Osteoblast (primary cell): ENCODE results near the gene PLSCR4. TPM values are rescaled to one million over a fixed set of nuclear protein-coding genes. Genes with fewer than 3 reads are reported as not detected.

Experiments used
- DNase-seq: peaks from one replicate; pipeline ENCODE4 v3.0.0; 2011; ENCODE audit warnings: low spot score, mixed read lengths; ENCODE audit not compliant: insufficient read length; ENCODE audit errors: missing footprints
- H2AFZ ChIP-seq: 2 replicates; pipeline ENCODE4 v1.6.0; 2011; ENCODE audit warnings: mild to moderate bottlenecking, low read length
- H3K27ac ChIP-seq: 2 replicates; pipeline ENCODE4 v1.5.1; 2011; ENCODE audit warnings: mild to moderate bottlenecking, low read depth, low read length, moderate library complexity
- H3K27me3 ChIP-seq: 2 replicates; pipeline ENCODE4 v1.6.0; 2012; ENCODE audit warnings: mild to moderate bottlenecking, control low read depth, inconsistent platforms, low read length, moderate library complexity; ENCODE audit not compliant: insufficient read depth
- H3K36me3 ChIP-seq: 2 replicates; pipeline ENCODE4 v1.5.1; 2011; ENCODE audit warnings: mild to moderate bottlenecking, low read length, control low read depth, moderate library complexity; ENCODE audit not compliant: insufficient read depth
- H3K4me1 ChIP-seq: 2 replicates; pipeline ENCODE4 v1.5.1; 2011; ENCODE audit warnings: mild to moderate bottlenecking, low read length, control low read depth, moderate library complexity; ENCODE audit not compliant: insufficient read depth
- H3K4me2 ChIP-seq: 2 replicates; pipeline ENCODE4 v1.6.0; 2011; ENCODE audit warnings: mild to moderate bottlenecking, low read length; ENCODE audit not compliant: insufficient read depth
- H3K4me3 ChIP-seq: fragments of 200-600 bp; sonication (generic); 3 replicates; pipeline ENCODE4 v1.5.1; 2012; ENCODE audit warnings: mild to moderate bottlenecking, low read length, inconsistent platforms; ENCODE audit not compliant: insufficient read depth
- H3K79me2 ChIP-seq: 2 replicates; pipeline ENCODE4 v1.6.0; 2012; ENCODE audit warnings: mild to moderate bottlenecking, low read length, control low read depth, inconsistent platforms; ENCODE audit not compliant: insufficient read depth
- H3K9me3 ChIP-seq: 2 replicates; pipeline ENCODE4 v1.5.1; 2011; ENCODE audit warnings: low read depth, low read length, control low read depth
- H4K20me1 ChIP-seq: 2 replicates; pipeline ENCODE4 v1.6.0; 2012; ENCODE audit warnings: mild to moderate bottlenecking, low read length, control low read depth; ENCODE audit not compliant: insufficient read depth
- total RNA-seq: library from RNA; depleted of rRNA; stranded (reverse); fragments of >200 nt; gene quantifications from 2 replicates; pipeline ENCODE4 v1.2.3, GENCODE V29; 2012
- TF ChIP-seq, protein P1 (sequence below): IDR thresholded peaks from 2 replicates; pipeline ENCODE4 v1.5.1; 2011; ENCODE audit warnings: mild to moderate bottlenecking, low read depth, low read length, moderate library complexity; ENCODE audit errors: extremely low read depth

The PLSCR4 gene
- total RNA-seq, 1 donor, result 54.6 TPM

DNA sequence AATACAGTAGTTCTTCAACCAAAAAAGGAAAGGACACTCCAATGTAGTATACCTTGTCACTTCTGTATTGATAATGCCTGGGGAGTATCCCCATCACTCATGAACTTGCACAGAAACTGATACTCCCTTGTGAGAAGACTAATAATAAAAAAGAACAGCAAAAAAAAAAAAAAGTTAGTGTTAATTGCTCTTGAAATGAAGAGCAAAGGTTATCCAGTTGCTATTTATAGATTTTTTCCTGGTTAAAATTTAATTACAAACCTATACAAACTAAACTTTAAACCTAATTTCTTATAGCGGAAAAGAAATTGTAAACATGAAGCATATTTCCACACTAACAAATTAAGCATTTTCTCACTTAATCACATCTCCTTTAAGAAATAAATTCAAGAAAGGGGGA, 96.6 kb downstream of the PLSCR4 start:
- H3K4me1 ChIP-seq, result peaks cover 56% of the 10 kb centered on the region

DNA sequence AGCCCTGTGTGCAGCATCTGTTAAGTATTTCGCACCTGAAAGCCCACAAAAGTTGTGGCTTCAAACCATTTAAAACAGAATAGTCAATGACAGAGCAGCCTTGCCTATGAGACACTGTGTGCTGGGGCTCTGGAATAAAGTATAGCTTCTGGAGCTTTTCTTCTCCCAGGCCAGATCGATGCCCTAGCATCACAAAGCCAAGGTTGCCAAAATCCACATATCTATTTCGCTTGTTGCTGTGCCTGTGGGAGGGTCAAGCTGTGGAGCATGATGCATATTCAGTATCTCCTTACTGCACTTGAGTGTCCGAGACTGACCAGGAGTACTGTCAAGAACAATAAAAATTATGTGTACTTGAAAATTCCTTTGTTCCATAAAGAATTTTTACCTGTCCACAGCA, 97.5 kb downstream of the PLSCR4 start:
- Histone ChIP-seq H3K4me1 (peaks cover 58% of the 10 kb centered on the region), H3K4me2 (peak overlapping the region; percentile 41), H3K36me3 (peaks cover 46% of the 10 kb centered on the region), H3K9me3 (no peaks in the 10 kb centered on the region), H3K27me3 (no peaks in the 10 kb centered on the region), H4K20me1 (peaks cover 62% of the 10 kb centered on the region), H3K79me2 (peaks cover 98% of the 10 kb centered on the region), H2AFZ (no peak overlapping the region), H3K4me3 (no peak overlapping the region), H3K27ac (peak overlapping the region; percentile 20)
- peak; percentile 29 for DNase-seq
- TF ChIP-seq, protein P1, sequence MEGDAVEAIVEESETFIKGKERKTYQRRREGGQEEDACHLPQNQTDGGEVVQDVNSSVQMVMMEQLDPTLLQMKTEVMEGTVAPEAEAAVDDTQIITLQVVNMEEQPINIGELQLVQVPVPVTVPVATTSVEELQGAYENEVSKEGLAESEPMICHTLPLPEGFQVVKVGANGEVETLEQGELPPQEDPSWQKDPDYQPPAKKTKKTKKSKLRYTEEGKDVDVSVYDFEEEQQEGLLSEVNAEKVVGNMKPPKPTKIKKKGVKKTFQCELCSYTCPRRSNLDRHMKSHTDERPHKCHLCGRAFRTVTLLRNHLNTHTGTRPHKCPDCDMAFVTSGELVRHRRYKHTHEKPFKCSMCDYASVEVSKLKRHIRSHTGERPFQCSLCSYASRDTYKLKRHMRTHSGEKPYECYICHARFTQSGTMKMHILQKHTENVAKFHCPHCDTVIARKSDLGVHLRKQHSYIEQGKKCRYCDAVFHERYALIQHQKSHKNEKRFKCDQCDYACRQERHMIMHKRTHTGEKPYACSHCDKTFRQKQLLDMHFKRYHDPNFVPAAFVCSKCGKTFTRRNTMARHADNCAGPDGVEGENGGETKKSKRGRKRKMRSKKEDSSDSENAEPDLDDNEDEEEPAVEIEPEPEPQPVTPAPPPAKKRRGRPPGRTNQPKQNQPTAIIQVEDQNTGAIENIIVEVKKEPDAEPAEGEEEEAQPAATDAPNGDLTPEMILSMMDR, result no peak

More for the DNA sequence above, 96.6 kb downstream of the PLSCR4 start:
- DNase-seq, result no peak
- H3K79me2 ChIP-seq, result peaks cover 98% of the 10 kb centered on the region
- H3K36me3 ChIP-seq, result peaks cover 46% of the 10 kb centered on the region
- H3K4me2 ChIP-seq, result peak overlapping the region; percentile 4
- H4K20me1 ChIP-seq, result peaks cover 62% of the 10 kb centered on the region
- H3K27me3 ChIP-seq, result no peaks in the 10 kb centered on the region
- H3K4me3 ChIP-seq, result no peak overlapping the region
- H3K9me3 ChIP-seq, result no peaks in the 10 kb centered on the region
- no peak overlapping the region for H2AFZ ChIP-seq
- TF ChIP-seq, protein P1, result no peak
- no peak overlapping the region for H3K27ac ChIP-seq

DNA sequence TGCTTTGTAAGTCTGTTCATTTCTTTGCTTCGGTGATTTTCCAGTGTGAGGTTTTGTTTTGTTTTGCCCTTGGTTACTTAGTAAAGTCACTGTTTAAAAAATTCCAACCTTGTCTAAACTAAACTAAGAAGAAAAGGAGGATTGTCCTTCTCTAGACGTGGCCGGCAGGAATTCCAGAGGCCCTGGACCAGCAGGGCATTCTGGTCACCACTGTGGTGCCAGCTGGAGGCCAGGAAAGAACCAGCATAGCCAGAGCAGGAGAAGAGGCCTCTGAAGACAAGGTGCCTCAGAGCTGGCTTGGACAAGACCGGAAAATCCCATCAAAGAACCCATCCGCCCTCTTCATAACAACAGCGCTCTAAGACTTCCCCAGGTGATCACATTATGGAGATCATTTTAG, 98.1 kb downstream of the PLSCR4 start:
- no peak overlapping the region for H3K4me3 ChIP-seq
- no peak overlapping the region for H2AFZ ChIP-seq
- H3K27ac ChIP-seq, result peak overlapping the region; percentile 35
- H3K4me1 ChIP-seq, result peaks cover 56% of the 10 kb centered on the region
- peaks cover 45% of the 10 kb centered on the region for H3K36me3 ChIP-seq
- H3K9me3 ChIP-seq, result no peaks in the 10 kb centered on the region
- peaks cover 61% of the 10 kb centered on the region for H4K20me1 ChIP-seq
- TF ChIP-seq, protein P1, result no peak
- no peaks in the 10 kb centered on the region for H3K27me3 ChIP-seq
- no peak for DNase-seq
- H3K4me2 ChIP-seq, result peak overlapping the region; percentile 41
- H3K79me2 ChIP-seq, result peaks cover 98% of the 10 kb centered on the region

DNA sequence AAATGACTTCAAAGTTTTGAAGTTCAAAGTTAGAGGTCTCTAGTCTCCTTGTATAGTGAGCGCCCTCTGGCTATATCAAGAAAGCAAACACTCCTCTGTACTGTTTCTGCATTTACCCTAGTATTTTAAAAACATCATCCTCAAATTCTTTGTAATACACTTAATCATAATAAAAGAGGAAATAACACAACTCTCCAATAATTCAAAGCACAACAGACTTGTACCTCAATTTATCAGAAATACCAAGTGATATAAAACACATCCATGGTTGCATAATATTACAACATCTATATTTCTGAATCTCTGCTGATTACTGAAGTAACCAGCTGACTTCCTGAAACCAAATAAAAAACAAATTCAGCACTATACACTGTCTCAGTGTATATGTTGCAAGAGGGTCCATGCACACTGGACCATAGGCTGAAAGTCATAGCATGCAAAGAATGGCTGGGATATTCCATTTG, 102.4 kb downstream of the PLSCR4 start:
- TF ChIP-seq, protein P1, result peak; percentile 40
- Histone ChIP-seq H2AFZ (no peak overlapping the region), H4K20me1 (peaks cover 61% of the 10 kb centered on the region), H3K27me3 (no peaks in the 10 kb centered on the region), H3K36me3 (peaks cover 44% of the 10 kb centered on the region), H3K4me2 (no peak overlapping the region), H3K79me2 (peaks cover 99% of the 10 kb centered on the region), H3K4me1 (peaks cover 61% of the 10 kb centered on the region), H3K4me3 (no peak overlapping the region), H3K9me3 (no peaks in the 10 kb centered on the region), H3K27ac (peak overlapping the region; percentile 26)
- no peak for DNase-seq
